ENCODE data around the gene INPP5E.

The INPP5E gene

GRCh38 chr9:136385015-136385414, 54.6 kb downstream of the INPP5E start:
- DNase-seq (ENCODE audit: low read depth): no peak

- no peak for DNase-seq (ENCODE audit: low read depth)
These were observed 56.2 kb downstream of the INPP5E start for GRCh38 chr9:136383436-136383835.

GRCh38 chr9:136381966-136382513, 57.6 kb downstream of the INPP5E start:
- no peak for DNase-seq (ENCODE audit: low read depth)

GRCh38 chr9:136381311-136381710, 58.3 kb downstream of the INPP5E start:
- DNase-seq (ENCODE audit: low read depth): no peak

GRCh38 chr9:136380381-136380780, 59.3 kb downstream of the INPP5E start:
- no peak for DNase-seq (ENCODE audit: low read depth)

- no peak for DNase-seq (ENCODE audit: low read depth)
These were observed 59.8 kb downstream of the INPP5E start for GRCh38 chr9:136379891-136380290.

GRCh38 chr9:136379401-136379800, 60.2 kb downstream of the INPP5E start:
- DNase-seq (ENCODE audit: low read depth): no peak

GRCh38 chr9:136379003-136379287, 60.7 kb downstream of the INPP5E start:
- no peak for DNase-seq (ENCODE audit: low read depth)

Measured in stimulated activated CD8-positive, alpha-beta memory T cell treated with anti-CD3 and anti-CD28 coated beads, Interleukin-12 subunit alpha, Interleukin-12 subunit beta, amount 100 ng/mL, for 1 hour (primary cell).